Gastrocnemius medialis (tissue), 4 donors: ENCODE measurements around the gene APOL4.
"Not testable (repeated sequence)": the region's sequence is repeated elsewhere in the genome, so short reads cannot be mapped to it uniquely, and the experiment has no call there.

Source experiments
- CTCF ChIP-seq, 5 experiments: fragments of 450-650 bp in 3 of 5; fragments of 200-600 bp in 2 of 5; sonication (generic) in 2 of 5; IDR thresholded peaks in 4 of 5; conservative IDR thresholded peaks in 1 of 5; 1 replicate in 4 of 5; 2 replicates in 1 of 5; pipeline ENCODE4 v1.5.1; 2016 to 2019; ENCODE audit warnings: antibody characterized with exemption in 5 of 5, mild to moderate bottlenecking in 3 of 5, moderate library complexity in 3 of 5
- POLR2A ChIP-seq, 2 donors: fragments of 450-650 bp; IDR thresholded peaks; one replicate each; pipeline ENCODE4 v1.6.1; 2017; ENCODE audit warnings: antibody characterized with exemption in 2 of 2, mild to moderate bottlenecking in 2 of 2, moderate library complexity in 2 of 2

GRCh38 chr22:36152821-36153220 is 48.8 kb downstream of the APOL4 start:
- TF ChIP-seq CTCF (IDR thresholded peaks at IDR 0.05 in 4 of 5, conservative IDR thresholded peaks at IDR 0.05 in 1 of 5); POLR2A (IDR thresholded peaks at IDR 0.05): not testable (repeated sequence)
